Endothelial cell of umbilical vein (primary cell): ENCODE measurements around the gene ATG4D. TPM values are rescaled to one million over a fixed set of nuclear protein-coding genes. Genes with fewer than 3 reads are reported as not detected.
A peak's percentile ranks its signal among the peaks of the same experiment; 100 is the strongest.

ENCODE experiments used
- BruUV-seq: library from RNA; stranded (reverse); fragments of 400-500 nt; replicated peaks from 2 replicates; lab custom pipeline; 2021; lab: Mats Ljungman, UMichigan
- CTCF ChIA-PET: fragments of 300-600, 350-600 bp; sonication (Branson Sonifier 250); formaldehyde crosslinking; loops from one replicate; lab custom pipeline; 2021; ENCODE audit warnings: antibody characterized with exemption, inconsistent platforms; lab: Charles Lee
- POLR2A ChIA-PET: fragments of 300-600, 350-600 bp; sonication (Branson Sonifier 250); formaldehyde crosslinking; loops from one replicate; lab custom pipeline; 2021; ENCODE audit warnings: antibody characterized with exemption, inconsistent platforms; lab: Charles Lee
- DNase-seq: peaks from one replicate; pipeline ENCODE4 v3.0.0-alpha.2; 2011; ENCODE audit warnings: low read depth, low spot score
- FAIRE-seq: peaks from 2 replicates; lab custom pipeline; 2011; peaks lifted over from hg19 to GRCh38; lab: Jason Lieb, UNC
- H2AFZ ChIP-seq: 2 replicates; pipeline ENCODE4 v1.6.0; 2012; ENCODE audit warnings: low read depth, low read length, control low read depth, inconsistent platforms
- H3K27ac ChIP-seq: 2 replicates; pipeline ENCODE4 v1.5.1; 2011; ENCODE audit warnings: low read depth, mild to moderate bottlenecking, control low read depth, low read length, moderate library complexity; ENCODE audit not compliant: insufficient read depth
- H3K27me3 ChIP-seq, 2 experiments: 2 replicates each; pipeline versions ENCODE4 v1.6.0 to v1.6.1; 2011; ENCODE audit warnings: low read length in 2 of 2, mixed read lengths in 1 of 2; ENCODE audit not compliant: control insufficient read depth in 2 of 2, insufficient read depth in 2 of 2
- H3K36me3 ChIP-seq, 2 experiments: 2 replicates in 1 of 2; 3 replicates in 1 of 2; pipeline ENCODE4 v1.5.1; 2011; ENCODE audit warnings: low read length in 2 of 2, mild to moderate bottlenecking in 1 of 2, moderate library complexity in 1 of 2; ENCODE audit not compliant: control insufficient read depth in 2 of 2, insufficient read depth in 2 of 2; ENCODE audit errors: extremely low read depth in 1 of 2
- H3K4me1 ChIP-seq: 3 replicates; pipeline ENCODE4 v1.5.1; 2011; ENCODE audit warnings: mild to moderate bottlenecking, low read length; ENCODE audit not compliant: control insufficient read depth, insufficient read depth; ENCODE audit errors: extremely low read depth
- H3K4me2 ChIP-seq: 2 replicates; pipeline ENCODE4 v1.6.1; 2011; ENCODE audit warnings: low read length, control low read depth, mixed read lengths; ENCODE audit not compliant: insufficient read depth
- H3K4me3 ChIP-seq, 3 experiments: fragments of 200-600 bp in 1 of 3; sonication (generic), shearing (Covaris generic) in 1 of 3; replicated peaks in 1 of 3; 2 replicates each; pipeline ENCODE4 v1.5.1; 2011 to 2016; ENCODE audit warnings: control low read depth in 3 of 3, low read length in 3 of 3, mild to moderate bottlenecking in 2 of 3, inconsistent platforms in 1 of 3, low read depth in 1 of 3, moderate library complexity in 1 of 3; ENCODE audit not compliant: insufficient read depth in 1 of 3
- H3K79me2 ChIP-seq: 2 replicates; pipeline ENCODE4 v1.6.0; 2012; ENCODE audit warnings: low read length, inconsistent platforms; ENCODE audit not compliant: control insufficient read depth, insufficient read depth
- H3K9ac ChIP-seq: replicated peaks from 2 replicates; pipeline ENCODE3; 2011; ENCODE audit warnings: low read length, control low read depth; ENCODE audit not compliant: insufficient read depth; ENCODE audit errors: extremely low read depth
- H3K9me1 ChIP-seq: replicated peaks from 3 replicates; pipeline ENCODE4 v1.6.0; 2011; ENCODE audit warnings: mild to moderate bottlenecking, low read length; ENCODE audit not compliant: control insufficient read depth, insufficient read depth; ENCODE audit errors: extremely low read depth
- H3K9me3 ChIP-seq: replicated peaks from 2 replicates; pipeline ENCODE4 v1.5.1; 2012; ENCODE audit warnings: low read length, inconsistent platforms; ENCODE audit not compliant: control insufficient read depth, insufficient read depth
- H4K20me1 ChIP-seq: replicated peaks from 2 replicates; pipeline ENCODE3; 2011; ENCODE audit warnings: mild to moderate bottlenecking, low read length; ENCODE audit not compliant: control insufficient read depth, insufficient read depth; ENCODE audit errors: extremely low read depth
- CTCF ChIP-seq, 2 donors: IDR thresholded peaks; 1 replicate in 1 of 2; 2 replicates in 1 of 2; pipeline ENCODE4 v1.5.1; 2011; ENCODE audit warnings: low read length in 2 of 2, mild to moderate bottlenecking in 2 of 2, moderate library complexity in 2 of 2, control low read depth in 1 of 2, inconsistent platforms in 1 of 2, low read depth in 1 of 2; ENCODE audit not compliant: insufficient read depth in 1 of 2; ENCODE audit errors: extremely low read depth in 1 of 2
- EZH2 ChIP-seq: IDR thresholded peaks from 2 replicates; pipeline ENCODE4 v1.6.1; 2012; ENCODE audit warnings: borderline replicate concordance, low read depth, mild to moderate bottlenecking, moderate library complexity, low read length, inconsistent platforms; ENCODE audit not compliant: severe bottlenecking
- FOS ChIP-seq: IDR thresholded peaks from 2 replicates; pipeline ENCODE4 v1.6.1; 2011; ENCODE audit warnings: mild to moderate bottlenecking, low read length, moderate library complexity, borderline replicate concordance; ENCODE audit not compliant: insufficient read depth
- GATA2 ChIP-seq: IDR thresholded peaks from 2 replicates; pipeline ENCODE4 v1.7.0; 2011; ENCODE audit warnings: low read depth, mild to moderate bottlenecking, moderate library complexity, mixed read lengths, low read length; ENCODE audit not compliant: insufficient read length, insufficient read depth
- JUN ChIP-seq: IDR thresholded peaks from 2 replicates; pipeline ENCODE4 v1.6.1; 2011; ENCODE audit warnings: borderline replicate concordance, low read depth; ENCODE audit not compliant: insufficient read length, insufficient read depth
- MAX ChIP-seq: IDR thresholded peaks from 2 replicates; pipeline ENCODE4 v1.6.1; 2011; ENCODE audit not compliant: insufficient read depth, insufficient read length
- MYC ChIP-seq: IDR thresholded peaks from one replicate; pipeline ENCODE4 v1.6.1; 2011; ENCODE audit warnings: mild to moderate bottlenecking, low read depth, low read length
- POLR2A ChIP-seq: IDR thresholded peaks from 2 replicates; pipeline ENCODE4 v1.6.1; 2012; ENCODE audit warnings: low read depth, mild to moderate bottlenecking, control low read depth, low read length
- POLR2AphosphoS5 ChIP-seq: IDR thresholded peaks from 2 replicates; pipeline ENCODE4 v1.6.1; 2012; ENCODE audit warnings: low read depth, mild to moderate bottlenecking, control low read depth, low read length, moderate library complexity; ENCODE audit not compliant: insufficient read depth
- dilution Hi-C: fragments of 300-500 bp; cut with MboI; formaldehyde crosslinking; loops from one replicate; pipeline ENCODE4 v1.15.0; 2019; ENCODE audit warnings: low sequenced_read_pairs; ENCODE audit not compliant: extremely low pct_ligation_motif_present
- intact Hi-C: fragments of 100-400 bp; cut with micrococcal nuclease; formaldehyde crosslinking; loops from one replicate; pipeline ENCODE4 v1.10.0; 2022
- polyA plus RNA-seq, 4 experiments: library from polyadenylated mRNA; depleted of rRNA in 3 of 4; stranded (reverse) in 3 of 4; unstranded in 1 of 4; fragments of >200 nt; gene quantifications; 2 replicates each; pipeline versions ENCODE4 v1.2.1 to v1.2.3, GENCODE V29; 2011 to 2012; ENCODE audit warnings: missing spikeins in 1 of 4
- total RNA-seq: library from RNA; stranded (reverse); gene quantifications from 2 replicates; pipeline ENCODE4 v1.2.3, GENCODE V29; 2021

Gene ATG4D
- total and polyA plus RNA-seq, 2 donors (not counting 3 experiments of a cell fraction or from before 2014, with no cell fraction given), result 19.8 to 24.9 TPM

GRCh38 chr19:10501971-10502523 is 41.7 kb upstream of the ATG4D start:
- dilution Hi-C loops, result no loop called here
- peak overlapping the region; percentile 94 for H3K27ac ChIP-seq
- ChIA-PET CTCF (no interaction called here), POLR2A (no interaction called here)
- intact Hi-C loops, result loop anchor here (1.0 to 10.0 kb wide), 3 partner anchors 64 to 593 kb away; partner anchors contain the start of genes ILF3 and KRI1
- peaks cover 7% of the 10 kb centered on the region for H3K4me1 ChIP-seq
- peaks cover 44% of the 10 kb centered on the region for H3K79me2 ChIP-seq
- peak overlapping the region; percentile 43 for H2AFZ ChIP-seq
- FAIRE-seq, result peak; percentile 66
- H3K4me2 ChIP-seq, result peak overlapping the region; percentile 77
- BruUV-seq, result TSS peak; percentile 34
- peak overlapping the region; percentile 99 for H3K9ac ChIP-seq
- DNase-seq, result peak; percentile 77
- H3K36me3 ChIP-seq, result peaks cover 6 to 10% of the 10 kb centered on the region in 2 experiments
- H3K9me3 ChIP-seq, result no peaks in the 10 kb centered on the region
- TF ChIP-seq MYC, result no peak
- TF ChIP-seq EZH2, result no peak
- no peak for TF ChIP-seq CTCF (IDR thresholded peaks at IDR 0.05; ENCODE audit: extremely low read depth in 1 of 2, insufficient read depth in 1 of 2, low read depth in 1 of 2, low read length in 2 of 2)
- TF ChIP-seq GATA2, result no peak
- no peak for TF ChIP-seq JUN
- no peak for TF ChIP-seq POLR2A
- TF ChIP-seq FOS, result no peak
- TF ChIP-seq MAX, result no peak
- no peak for TF ChIP-seq POLR2AphosphoS5
- no peaks in the 10 kb centered on the region for H4K20me1 ChIP-seq
- H3K4me3 ChIP-seq, result peak overlapping the region; percentile 28 to 89 (median 75)
- no peaks in the 10 kb centered on the region for H3K27me3 ChIP-seq
- H3K9me1 ChIP-seq, result no peaks in the 10 kb centered on the region
